GM18505 (cell line): ENCODE measurements around the gene CD52.

Experiments used
- ATAC-seq: cut with Tn5 transposase; IDR thresholded peaks from one replicate; pipeline ENCODE4 v1.9.1; 2021; ENCODE audit not compliant: unreplicated experiment
- POLR2A ChIP-seq: IDR thresholded peaks from 4 replicates; pipeline ENCODE4 v1.6.1; 2011; ENCODE audit warnings: borderline replicate concordance; ENCODE audit not compliant: insufficient read depth, insufficient read length; ENCODE audit errors: extremely low read depth

CD52 gene

GRCh38 chr1:26280333-26281042, 37.3 kb upstream of the CD52 start:
- no peak for TF ChIP-seq POLR2A
- no peak for ATAC-seq

DNA sequence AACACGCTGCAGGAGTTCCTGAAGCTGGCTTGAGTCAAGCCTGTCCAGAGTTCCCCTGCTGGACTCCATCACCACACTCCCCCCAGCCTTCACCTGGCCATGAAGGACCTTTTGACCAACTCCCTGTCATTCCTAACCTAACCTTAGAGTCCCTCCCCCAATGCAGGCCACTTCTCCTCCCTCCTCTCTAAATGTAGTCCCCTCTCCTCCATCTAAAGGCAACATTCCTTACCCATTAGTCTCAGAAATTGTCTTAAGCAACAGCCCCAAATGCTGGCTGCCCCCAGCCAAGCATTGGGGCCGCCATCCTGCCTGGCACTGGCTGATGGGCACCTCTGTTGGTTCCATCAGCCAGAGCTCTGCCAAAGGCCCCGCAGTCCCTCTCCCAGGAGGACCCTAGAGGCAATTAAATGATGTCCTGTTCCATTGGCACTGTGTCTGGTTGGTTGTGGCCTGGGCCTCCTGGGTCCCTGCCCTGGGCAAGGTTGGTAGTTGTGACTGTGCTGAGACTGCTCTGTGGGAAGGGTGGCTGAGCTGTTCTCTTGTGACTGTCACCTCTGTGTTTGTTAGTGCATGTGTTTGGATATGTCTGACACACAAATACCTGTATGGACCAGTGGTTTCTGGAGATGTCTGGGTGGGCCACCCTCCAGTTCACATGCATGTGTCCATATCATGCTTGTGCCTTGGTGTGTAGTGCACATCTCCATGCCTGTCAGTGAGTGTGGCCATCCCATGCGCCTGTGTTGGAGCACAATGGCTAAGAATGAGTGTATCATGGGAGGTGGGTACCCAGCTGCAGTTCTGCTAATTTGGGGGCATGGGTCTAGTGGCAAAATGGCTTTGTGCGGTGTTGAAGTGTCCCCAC, 36.4 kb upstream of the CD52 start:
- ATAC-seq, result no peak

GRCh38 chr1:26281971-26282370, 35.8 kb upstream of the CD52 start:
- no peak for ATAC-seq
- no peak for TF ChIP-seq POLR2A

More for the DNA sequence above, 36.4 kb upstream of the CD52 start:
- no peak for TF ChIP-seq POLR2A

- no peak for ATAC-seq
- no peak for TF ChIP-seq POLR2A
Measured at GRCh38 chr1:26282401-26282918, 35.3 kb upstream of the CD52 start.

GRCh38 chr1:26283279-26283853, 34.4 kb upstream of the CD52 start:
- no peak for ATAC-seq
- no peak for TF ChIP-seq POLR2A

DNA sequence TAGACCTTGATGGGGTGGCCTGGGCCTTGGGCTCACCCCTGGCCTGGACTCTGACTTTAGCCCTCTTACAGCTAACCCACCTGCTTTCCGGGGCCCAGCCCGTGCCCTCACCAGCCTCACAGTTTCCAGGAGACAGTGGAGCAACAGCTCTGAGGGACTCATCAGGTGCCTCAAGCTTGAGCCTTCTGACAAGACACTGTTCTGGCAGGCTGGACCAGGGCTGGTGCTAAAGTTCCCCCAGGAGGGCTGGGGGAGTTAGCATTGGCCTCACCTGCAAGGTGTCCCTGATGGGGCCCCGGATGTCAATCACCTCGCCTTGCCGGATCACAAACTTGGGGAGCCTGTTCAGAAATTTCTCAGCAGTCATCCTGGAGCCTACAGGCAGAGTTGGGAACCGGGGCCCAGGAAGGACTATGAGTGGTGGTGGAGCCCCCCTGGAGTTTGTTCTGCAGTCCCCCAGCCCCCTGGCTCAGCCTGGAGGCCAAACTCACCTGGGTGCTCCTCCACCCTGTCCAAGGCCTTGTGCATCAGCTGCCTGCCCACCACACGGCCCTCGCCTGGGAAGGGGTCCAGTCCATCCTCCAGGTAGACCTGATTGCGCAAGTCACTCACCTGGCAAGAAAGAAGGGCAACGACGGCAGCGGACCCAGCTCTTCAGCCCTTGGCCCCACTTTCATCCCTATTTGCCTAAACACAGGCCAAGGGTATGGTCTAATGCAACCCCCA, 33.7 kb upstream of the CD52 start:
- no peak for TF ChIP-seq POLR2A
- ATAC-seq, result no peak

GRCh38 chr1:26284597-26285347, 33.0 kb upstream of the CD52 start:
- TF ChIP-seq POLR2A, result peak; percentile 9

GRCh38 chr1:26285366-26286063, 32.2 kb upstream of the CD52 start:
- no peak for ATAC-seq
- TF ChIP-seq POLR2A, result no peak

More at GRCh38 chr1:26284597-26285347, 33.0 kb upstream of the CD52 start:
- no peak for ATAC-seq

DNA sequence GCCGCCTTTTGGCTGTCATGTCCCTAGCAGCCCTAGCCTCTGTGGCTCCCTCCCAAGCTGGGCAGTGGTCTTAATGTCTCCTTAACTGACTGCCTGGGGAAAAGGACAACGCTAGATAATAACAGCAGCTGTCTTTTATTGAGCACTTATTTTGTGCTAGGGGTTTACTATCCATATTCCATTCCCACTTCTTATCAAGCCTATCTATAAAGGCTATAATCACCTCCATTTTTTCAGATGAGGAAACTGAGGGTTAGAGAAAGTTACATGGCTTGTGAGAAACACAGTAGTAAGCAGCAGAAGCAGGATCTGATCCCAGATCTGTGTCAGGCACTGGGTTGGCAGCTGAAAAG, 31.7 kb upstream of the CD52 start:
- no peak for TF ChIP-seq POLR2A
- no peak for ATAC-seq

DNA sequence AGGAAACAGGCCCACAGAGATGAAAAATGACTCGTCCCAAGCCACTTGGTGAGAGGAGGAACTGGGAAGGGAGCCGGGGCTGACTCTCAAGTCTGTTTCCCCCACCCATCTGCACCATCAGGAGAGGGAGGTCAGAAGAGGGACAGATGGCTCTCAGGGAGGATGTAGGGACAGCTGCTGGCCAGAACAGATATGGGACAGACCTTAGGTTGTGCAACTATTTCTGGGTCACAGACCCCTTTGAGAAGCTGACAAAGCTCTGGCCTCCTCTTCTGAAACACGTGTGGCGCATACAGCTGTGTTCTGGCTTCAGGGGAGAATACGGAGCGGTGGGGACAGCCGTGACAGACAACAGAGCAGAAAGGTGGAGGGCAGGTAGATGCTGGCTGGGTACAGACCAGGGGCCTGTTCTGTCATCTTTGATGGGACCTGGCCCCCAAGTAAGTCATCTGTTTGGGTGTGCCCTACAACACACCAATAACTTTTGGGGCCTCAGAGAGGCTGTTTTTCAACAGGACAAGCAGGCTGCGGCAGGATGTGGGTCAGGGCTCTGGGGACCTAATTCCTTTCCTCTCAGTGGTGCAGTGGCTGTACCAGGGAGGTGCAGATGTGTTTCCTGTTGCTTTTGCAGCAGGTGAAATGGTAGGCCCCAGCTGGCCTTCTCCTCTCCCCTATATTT, 30.6 kb upstream of the CD52 start:
- ATAC-seq, result no peak
- TF ChIP-seq POLR2A, result peak; percentile 48

- TF ChIP-seq POLR2A, result no peak
Measured at GRCh38 chr1:26287811-26288210, 29.9 kb upstream of the CD52 start.

More at GRCh38 chr1:26287811-26288210, 29.9 kb upstream of the CD52 start:
- no peak for ATAC-seq
